ENCODE data around the gene EDC3. TPM values are rescaled to one million over a fixed set of nuclear protein-coding genes. Genes with fewer than 3 reads are reported as not detected.

EDC3 gene
- total RNA-seq, 1 experiment from 2014 or later = 45.1 TPM

DNA sequence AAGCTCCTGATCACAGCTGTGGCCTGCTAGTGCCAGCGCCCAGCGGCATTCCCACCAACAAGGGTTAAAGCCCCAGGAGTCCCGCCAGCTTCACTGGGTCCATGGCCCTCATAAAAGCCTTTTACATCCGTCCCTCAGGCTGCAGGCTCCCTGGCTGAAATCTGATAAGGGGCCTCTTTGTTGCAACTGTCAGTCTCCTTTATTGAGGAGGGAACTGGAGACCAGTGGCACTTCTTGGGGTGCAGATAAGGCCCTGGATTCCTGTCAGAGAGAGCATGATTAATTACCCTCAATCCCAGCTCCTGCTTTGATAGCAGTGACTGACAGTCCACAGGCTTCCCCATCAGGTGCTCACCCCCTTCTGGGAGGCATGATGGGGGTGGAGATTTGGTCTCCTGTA, 111.0 kb downstream of the EDC3 start:
- Histone ChIP-seq H3K9me2 (ENCODE audit: insufficient read depth) (no peaks in the 10 kb centered on the region), H3K9ac (ENCODE audit: low read length) (no peak overlapping the region), H3K4me3 (replicated peaks in 1 of 2; ENCODE audit: low read depth in 1 of 2, low read length in 2 of 2) (no peak overlapping the region), H3K27ac (ENCODE audit: low read depth, low read length) (no peak overlapping the region), H4K20me1 (ENCODE audit: insufficient read depth) (no peaks in the 10 kb centered on the region), H3K4me1 (ENCODE audit: control insufficient read depth in 1 of 2, insufficient read depth in 2 of 2, low read length in 2 of 2) (peaks cover 14 to 18% of the 10 kb centered on the region in 2 experiments), H3K9me3 (ENCODE audit: control insufficient read depth in 1 of 2, insufficient read depth in 1 of 2, low read depth in 1 of 2, low read length in 2 of 2) (no peaks in the 10 kb centered on the region), H3K36me3 (ENCODE audit: control insufficient read depth in 1 of 2, insufficient read depth in 2 of 2, low read length in 2 of 2) (no peaks in the 10 kb centered on the region), H3K4me2 (ENCODE audit: low read length) (no peak overlapping the region), H3K27me3 (ENCODE audit: insufficient read depth, low read length) (no peaks in the 10 kb centered on the region), H2AFZ (ENCODE audit: low read depth, low read length, poor library complexity, severe bottlenecking) (no peak overlapping the region), H3K79me2 (ENCODE audit: insufficient read depth, low read length) (no peaks in the 10 kb centered on the region)
- BruUV-seq (replicated peaks) = no TSS peak
- CTCF ChIA-PET = no interaction called here
- POLR2A ChIA-PET = no interaction called here
- no peak for ATAC-seq
- intact Hi-C loops (cut with micrococcal nuclease) = no loop called here
- RAD21 ChIA-PET (ENCODE audit: low non-redundant PET in 1 of 2, low total read pairs in 2 of 2, uncharacterized antibody in 2 of 2, unreplicated experiment in 2 of 2) = no interaction called here
- no peak for DNase-seq (ENCODE audit: low read depth, low spot score)
- TF ChIP-seq EGR1 (IDR thresholded peaks at IDR 0.05; ENCODE audit: low read depth) = no peak
- TF ChIP-seq ZNF274 (IDR thresholded peaks at IDR 0.05; ENCODE audit: low read depth, low read length) = no peak
- no peak for TF ChIP-seq TCF7L2 (IDR thresholded peaks at IDR 0.05; ENCODE audit: borderline replicate concordance, extremely low read depth, insufficient read depth, insufficient read length)
- TF ChIP-seq, protein P1, sequence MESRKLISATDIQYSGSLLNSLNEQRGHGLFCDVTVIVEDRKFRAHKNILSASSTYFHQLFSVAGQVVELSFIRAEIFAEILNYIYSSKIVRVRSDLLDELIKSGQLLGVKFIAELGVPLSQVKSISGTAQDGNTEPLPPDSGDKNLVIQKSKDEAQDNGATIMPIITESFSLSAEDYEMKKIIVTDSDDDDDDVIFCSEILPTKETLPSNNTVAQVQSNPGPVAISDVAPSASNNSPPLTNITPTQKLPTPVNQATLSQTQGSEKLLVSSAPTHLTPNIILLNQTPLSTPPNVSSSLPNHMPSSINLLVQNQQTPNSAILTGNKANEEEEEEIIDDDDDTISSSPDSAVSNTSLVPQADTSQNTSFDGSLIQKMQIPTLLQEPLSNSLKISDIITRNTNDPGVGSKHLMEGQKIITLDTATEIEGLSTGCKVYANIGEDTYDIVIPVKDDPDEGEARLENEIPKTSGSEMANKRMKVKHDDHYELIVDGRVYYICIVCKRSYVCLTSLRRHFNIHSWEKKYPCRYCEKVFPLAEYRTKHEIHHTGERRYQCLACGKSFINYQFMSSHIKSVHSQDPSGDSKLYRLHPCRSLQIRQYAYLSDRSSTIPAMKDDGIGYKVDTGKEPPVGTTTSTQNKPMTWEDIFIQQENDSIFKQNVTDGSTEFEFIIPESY (IDR thresholded peaks at IDR 0.05; ENCODE audit: extremely low read depth, insufficient replicate concordance, low read length) = no peak
- TF ChIP-seq ATF3 (IDR thresholded peaks at IDR 0.05) = no peak
- no peak for TF ChIP-seq POLR2AphosphoS5 (IDR thresholded peaks at IDR 0.05; ENCODE audit: low read depth, low read length)
- TF ChIP-seq CTCF (IDR thresholded peaks at IDR 0.05 in 2 of 3, conservative IDR thresholded peaks at IDR 0.05 in 1 of 3; ENCODE audit: borderline replicate concordance in 1 of 3, insufficient read depth in 1 of 3, low read depth in 2 of 3, low read length in 2 of 3) = no peak
- TF ChIP-seq SIN3A (IDR thresholded peaks at IDR 0.05; ENCODE audit: low read depth) = no peak
- no peak for TF ChIP-seq SP1 (IDR thresholded peaks at IDR 0.05; ENCODE audit: low read depth)
- no peak for TF ChIP-seq ZFX (IDR thresholded peaks at IDR 0.05)
- TF ChIP-seq EZH2 (IDR thresholded peaks at IDR 0.05) = no peak
- TF ChIP-seq REST (IDR thresholded peaks at IDR 0.05; ENCODE audit: low read depth) = no peak
- TF ChIP-seq YY1 (IDR thresholded peaks at IDR 0.05; ENCODE audit: extremely low read depth, insufficient replicate concordance, low read depth, low read length) = no peak
- no peak for TF ChIP-seq JUND (IDR thresholded peaks at IDR 0.05)
- TF ChIP-seq RAD21 (IDR thresholded peaks at IDR 0.05; ENCODE audit: low read depth) = no peak
- TF ChIP-seq POLR2A (IDR thresholded peaks at IDR 0.05; ENCODE audit: borderline replicate concordance, extremely low read depth, insufficient read depth, insufficient read length) = no peak
- TF ChIP-seq SRF (IDR thresholded peaks at IDR 0.05; ENCODE audit: low read depth) = no peak
- TF ChIP-seq CBX3 (IDR thresholded peaks at IDR 0.05; ENCODE audit: low read depth) = no peak
